Mucosa of gallbladder (tissue), 1 donor: ENCODE measurements around the gene TPRN. TPM values are rescaled to one million over a fixed set of nuclear protein-coding genes. Genes with fewer than 3 reads are reported as not detected.
"Not testable (repeated sequence)": the region's sequence is repeated elsewhere in the genome, so short reads cannot be mapped to it uniquely, and the experiment has no call there.

Experiments used
- DNase-seq: peaks from one replicate; pipeline ENCODE4 v3.0.0-alpha.2; 2020; ENCODE audit warnings: low spot score
- total RNA-seq: library from RNA; stranded (reverse); gene quantifications from one replicate; pipeline ENCODE4 v1.2.1, GENCODE V29; 2021
- donor health status: DM: no; HTN: no; CAD: no.

TPRN gene
- total RNA-seq = 74.4 TPM

GRCh38 chr9:137200311-137201204 is at the start of gene TPRN:
TSS of gene TPRN (minus strand) at chr9:137200741. CDS start at chr9:137200711, 30 bp downstream.
- DNase-seq = peak; percentile 100

- no peak for DNase-seq
These were observed 47.3 kb upstream of the TPRN start for GRCh38 chr9:137247916-137248175.

GRCh38 chr9:137247135-137247915 is 46.8 kb upstream of the TPRN start:
- no peak for DNase-seq

- no peak for DNase-seq
These were observed 45.2 kb upstream of the TPRN start for GRCh38 chr9:137245450-137246421.

GRCh38 chr9:137244486-137245449 is 44.2 kb upstream of the TPRN start:
- no peak for DNase-seq

GRCh38 chr9:137243626-137244485 is 43.3 kb upstream of the TPRN start:
- no peak for DNase-seq

GRCh38 chr9:137243266-137243625 is 42.7 kb upstream of the TPRN start:
- not testable (repeated sequence) for DNase-seq

- DNase-seq = no peak
These were observed 42.0 kb upstream of the TPRN start for GRCh38 chr9:137242269-137243203.

- no peak for DNase-seq
These were observed 41.1 kb upstream of the TPRN start for GRCh38 chr9:137241490-137242268.

- DNase-seq = peak; percentile 99
These were observed 40.4 kb upstream of the TPRN start, which contains the start of gene TUBB4B for GRCh38 chr9:137240841-137241489. TSS of gene TUBB4B (plus strand) at chr9:137241287. CDS start at chr9:137241361, 74 bp downstream.

- peak; percentile 60 for DNase-seq
These were observed 39.8 kb upstream of the TPRN start for GRCh38 chr9:137240318-137240840.

- not testable (repeated sequence) for DNase-seq
These were observed 39.1 kb upstream of the TPRN start for GRCh38 chr9:137239541-137240200.

GRCh38 chr9:137237759-137238726 is 37.5 kb upstream of the TPRN start:
- DNase-seq = no peak

GRCh38 chr9:137236936-137237421 is 36.4 kb upstream of the TPRN start:
- no peak for DNase-seq
